Liver (tissue), 3 donors: ENCODE data around the gene ACACA.

ENCODE experiments used
- REST ChIP-seq: IDR thresholded peaks from 2 replicates; pipeline ENCODE4 v1.6.1; 2016; ENCODE audit warnings: antibody characterized with exemption, mild to moderate bottlenecking
- TF ChIP-seq, protein P1 (sequence below): fragments of 150-350 bp; IDR thresholded peaks from 2 replicates; pipeline ENCODE4 v1.5.1; 2017; ENCODE audit warnings: improper control_type of control experiment, low read depth, low read length; ENCODE audit not compliant: missing input control
- TF ChIP-seq, protein P2 (sequence below): IDR thresholded peaks from 2 replicates; pipeline ENCODE4 v1.6.1; 2016; ENCODE audit warnings: antibody characterized with exemption
- donor health status: healthy.
- donor health status: healthy.

GRCh38 chr17:37273409-37274051, 133.1 kb downstream of the ACACA start:
- TF ChIP-seq, protein P1, sequence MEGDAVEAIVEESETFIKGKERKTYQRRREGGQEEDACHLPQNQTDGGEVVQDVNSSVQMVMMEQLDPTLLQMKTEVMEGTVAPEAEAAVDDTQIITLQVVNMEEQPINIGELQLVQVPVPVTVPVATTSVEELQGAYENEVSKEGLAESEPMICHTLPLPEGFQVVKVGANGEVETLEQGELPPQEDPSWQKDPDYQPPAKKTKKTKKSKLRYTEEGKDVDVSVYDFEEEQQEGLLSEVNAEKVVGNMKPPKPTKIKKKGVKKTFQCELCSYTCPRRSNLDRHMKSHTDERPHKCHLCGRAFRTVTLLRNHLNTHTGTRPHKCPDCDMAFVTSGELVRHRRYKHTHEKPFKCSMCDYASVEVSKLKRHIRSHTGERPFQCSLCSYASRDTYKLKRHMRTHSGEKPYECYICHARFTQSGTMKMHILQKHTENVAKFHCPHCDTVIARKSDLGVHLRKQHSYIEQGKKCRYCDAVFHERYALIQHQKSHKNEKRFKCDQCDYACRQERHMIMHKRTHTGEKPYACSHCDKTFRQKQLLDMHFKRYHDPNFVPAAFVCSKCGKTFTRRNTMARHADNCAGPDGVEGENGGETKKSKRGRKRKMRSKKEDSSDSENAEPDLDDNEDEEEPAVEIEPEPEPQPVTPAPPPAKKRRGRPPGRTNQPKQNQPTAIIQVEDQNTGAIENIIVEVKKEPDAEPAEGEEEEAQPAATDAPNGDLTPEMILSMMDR, result no peak
- no peak for TF ChIP-seq REST
- TF ChIP-seq, protein P2, sequence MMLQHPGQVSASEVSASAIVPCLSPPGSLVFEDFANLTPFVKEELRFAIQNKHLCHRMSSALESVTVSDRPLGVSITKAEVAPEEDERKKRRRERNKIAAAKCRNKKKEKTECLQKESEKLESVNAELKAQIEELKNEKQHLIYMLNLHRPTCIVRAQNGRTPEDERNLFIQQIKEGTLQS, result no peak
